AG04450 (cell line): ENCODE measurements around the gene IL22RA1. TPM values are rescaled to one million over a fixed set of nuclear protein-coding genes. Genes with fewer than 3 reads are reported as not detected.

Source experiments
- CTCF ChIA-PET: fragments of 300-600, 350-600 bp; formaldehyde crosslinking; extraction: SDS; loops from one replicate; lab custom pipeline; 2022; ENCODE audit warnings: antibody characterized with exemption, inconsistent platforms; lab: Charles Lee
- POLR2A ChIA-PET: fragments of 350-600 bp; formaldehyde crosslinking; extraction: SDS; loops from one replicate; lab custom pipeline; 2021; ENCODE audit warnings: antibody characterized with exemption, inconsistent platforms; lab: Yijun Ruan, JAX
- DNase-seq: peaks from one replicate; pipeline ENCODE4 v3.0.0-alpha.2; 2011; ENCODE audit warnings: low read depth, low spot score
- H3K27ac ChIP-seq: one replicate; pipeline ENCODE4 v1.5.1; 2012; ENCODE audit warnings: low read depth, low read length, control low read depth
- H3K27me3 ChIP-seq: one replicate; pipeline ENCODE4 v1.6.0; 2012; ENCODE audit warnings: low read length; ENCODE audit not compliant: control insufficient read depth, insufficient read depth
- H3K4me3 ChIP-seq: 2 replicates; pipeline ENCODE4 v1.5.1; 2011; ENCODE audit warnings: mild to moderate bottlenecking, low read depth, low read length, control low read depth
- H3K9me3 ChIP-seq: 2 replicates; pipeline ENCODE4 v1.5.1; 2012; ENCODE audit warnings: low read length; ENCODE audit not compliant: control insufficient read depth, insufficient read depth
- CTCF ChIP-seq: IDR thresholded peaks from 2 replicates; pipeline ENCODE4 v1.5.1; 2011; ENCODE audit warnings: low read depth, low read length, control low read depth, inconsistent platforms
- polyA plus RNA-seq: library from polyadenylated mRNA; depleted of rRNA; stranded (reverse); fragments of >200 nt; gene quantifications from 2 replicates; pipeline ENCODE4 v1.2.3, GENCODE V29; 2011

The IL22RA1 gene
- polyA plus RNA-seq, 1 experiment: not detected

- no peak for TF ChIP-seq CTCF
- POLR2A ChIA-PET: no interaction called here
- no peak for DNase-seq
- Histone ChIP-seq H3K27ac (no peak overlapping the region), H3K4me3 (no peak overlapping the region), H3K9me3 (peaks cover under 1% of the 10 kb centered on the region; the same call in 1 of the 2 replicates), H3K27me3 (peaks cover 14% of the 10 kb centered on the region)
- CTCF ChIA-PET: interaction anchor here (0.6 kb wide), 1 partner anchor 9 kb away, joined by 3 read pairs; no protein-coding TSS in a partner anchor
These were observed 18.0 kb downstream of the IL22RA1 start for GRCh38 chr1:24124980-24125379.

GRCh38 chr1:24123611-24124010, 19.3 kb downstream of the IL22RA1 start:
- H3K4me3 ChIP-seq: no peak overlapping the region
- ChIA-PET CTCF (no interaction called here), POLR2A (no interaction called here)
- no peak overlapping the region for H3K27ac ChIP-seq
- DNase-seq: no peak
- no peak for TF ChIP-seq CTCF
- peaks cover 10% of the 10 kb centered on the region for H3K27me3 ChIP-seq
- no peaks in the 10 kb centered on the region for H3K9me3 ChIP-seq

- no peaks in the 10 kb centered on the region for H3K9me3 ChIP-seq
- POLR2A ChIA-PET: no interaction called here
- DNase-seq: no peak
- H3K4me3 ChIP-seq: no peak overlapping the region
- no peak for TF ChIP-seq CTCF
- CTCF ChIA-PET: no interaction called here
- peaks cover 9% of the 10 kb centered on the region for H3K27me3 ChIP-seq
- H3K27ac ChIP-seq: no peak overlapping the region
These were observed 20.2 kb downstream of the IL22RA1 start for GRCh38 chr1:24122776-24123175.

DNA sequence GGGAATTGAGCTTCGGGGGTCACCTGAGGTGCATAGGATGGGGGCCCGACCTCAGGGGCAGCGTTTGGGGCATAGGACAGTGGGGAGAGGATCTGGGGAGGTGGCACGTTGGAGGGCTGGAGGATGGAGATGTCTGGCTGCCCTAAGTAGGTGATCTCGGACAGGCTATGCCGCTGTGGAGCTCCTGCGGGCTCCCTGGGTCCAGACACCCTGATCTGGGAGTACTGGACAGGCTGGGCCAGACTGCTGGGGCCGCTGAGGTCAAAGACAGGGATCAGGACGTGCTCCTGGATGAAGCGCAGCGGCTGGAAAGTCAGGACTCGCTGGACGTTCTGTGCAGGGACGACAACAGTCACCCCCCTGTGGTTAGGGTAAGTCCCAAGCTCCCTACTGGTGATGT, 21.5 kb downstream of the IL22RA1 start:
- TF ChIP-seq CTCF: no peak
- no peak for DNase-seq
- Histone ChIP-seq H3K4me3 (no peak overlapping the region), H3K27ac (no peak overlapping the region), H3K9me3 (no peaks in the 10 kb centered on the region), H3K27me3 (peaks cover 9% of the 10 kb centered on the region)
- POLR2A ChIA-PET: no interaction called here
- CTCF ChIA-PET: interaction anchor here (0.6 kb wide), 1 partner anchor 57 kb away, joined by 4 read pairs; no protein-coding TSS in a partner anchor

GRCh38 chr1:24120965-24121364, 22.0 kb downstream of the IL22RA1 start:
- no peak overlapping the region for H3K4me3 ChIP-seq
- no peak overlapping the region for H3K27ac ChIP-seq
- H3K9me3 ChIP-seq: no peaks in the 10 kb centered on the region
- CTCF ChIA-PET: no interaction called here
- no peak for TF ChIP-seq CTCF
- POLR2A ChIA-PET: no interaction called here
- DNase-seq: no peak
- peaks cover 9% of the 10 kb centered on the region for H3K27me3 ChIP-seq
